RWPE2 (cell line): ENCODE data around the gene FAR2.

Source experiments
- ATAC-seq: fragments of 200-7000 bp; cut with Tn5 transposase; 3 replicates; pipeline ENCODE4 v1.9.1; 2021; ENCODE audit warnings: low read depth
- DNase-seq: peaks from one replicate; pipeline ENCODE4 v3.0.0-alpha.2; 2020; ENCODE audit warnings: low spot score
- H3K27ac ChIP-seq: fragments of 450-650 bp; 2 replicates; pipeline ENCODE4 v1.5.1; 2017; ENCODE audit warnings: mild to moderate bottlenecking; ENCODE audit not compliant: poor library complexity, severe bottlenecking
- H3K27me3 ChIP-seq: fragments of 250-450 bp; sonication (Bioruptor Pico); 2 replicates; pipeline ENCODE4 v1.5.1; 2021; ENCODE audit warnings: mild to moderate bottlenecking, moderate library complexity; ENCODE audit not compliant: insufficient read depth, poor library complexity, severe bottlenecking
- H3K36me3 ChIP-seq: fragments of 250-450 bp; sonication (Bioruptor Pico); 2 replicates; pipeline ENCODE4 v1.5.1; 2020; ENCODE audit warnings: low read depth, mild to moderate bottlenecking, moderate library complexity
- H3K4me1 ChIP-seq: fragments of 250-450 bp; sonication (Bioruptor Pico); 2 replicates; pipeline ENCODE4 v1.5.1; 2021; ENCODE audit warnings: mild to moderate bottlenecking, moderate library complexity; ENCODE audit not compliant: insufficient read depth, poor library complexity, severe bottlenecking
- H3K4me3 ChIP-seq: fragments of 250-450 bp; sonication (Bioruptor Pico); 2 replicates; pipeline ENCODE4 v1.5.1; 2021; ENCODE audit warnings: mild to moderate bottlenecking, moderate library complexity; ENCODE audit not compliant: severe bottlenecking
- H3K9me3 ChIP-seq: fragments of 250-450 bp; sonication (Bioruptor Pico); 2 replicates; pipeline ENCODE4 v1.5.1; 2021; ENCODE audit warnings: mild to moderate bottlenecking, moderate library complexity; ENCODE audit not compliant: severe bottlenecking
- CTCF ChIP-seq: fragments of 450-650 bp; IDR thresholded peaks from one replicate; pipeline ENCODE4 v1.5.1; 2017; ENCODE audit warnings: mild to moderate bottlenecking, moderate library complexity; ENCODE audit not compliant: poor library complexity, severe bottlenecking

The FAR2 gene

GRCh38 chr12:29216266-29216665, 67.2 kb downstream of the FAR2 start:
- Histone ChIP-seq H3K9me3 (no peaks in the 10 kb centered on the region), H3K36me3 (no peaks in the 10 kb centered on the region), H3K4me3 (no peak overlapping the region), H3K27ac (no peak overlapping the region), H3K27me3 (no peaks in the 10 kb centered on the region), H3K4me1 (no peaks in the 10 kb centered on the region)
- ATAC-seq (no peak), DNase-seq (no peak)
- TF ChIP-seq CTCF: no peak

DNA sequence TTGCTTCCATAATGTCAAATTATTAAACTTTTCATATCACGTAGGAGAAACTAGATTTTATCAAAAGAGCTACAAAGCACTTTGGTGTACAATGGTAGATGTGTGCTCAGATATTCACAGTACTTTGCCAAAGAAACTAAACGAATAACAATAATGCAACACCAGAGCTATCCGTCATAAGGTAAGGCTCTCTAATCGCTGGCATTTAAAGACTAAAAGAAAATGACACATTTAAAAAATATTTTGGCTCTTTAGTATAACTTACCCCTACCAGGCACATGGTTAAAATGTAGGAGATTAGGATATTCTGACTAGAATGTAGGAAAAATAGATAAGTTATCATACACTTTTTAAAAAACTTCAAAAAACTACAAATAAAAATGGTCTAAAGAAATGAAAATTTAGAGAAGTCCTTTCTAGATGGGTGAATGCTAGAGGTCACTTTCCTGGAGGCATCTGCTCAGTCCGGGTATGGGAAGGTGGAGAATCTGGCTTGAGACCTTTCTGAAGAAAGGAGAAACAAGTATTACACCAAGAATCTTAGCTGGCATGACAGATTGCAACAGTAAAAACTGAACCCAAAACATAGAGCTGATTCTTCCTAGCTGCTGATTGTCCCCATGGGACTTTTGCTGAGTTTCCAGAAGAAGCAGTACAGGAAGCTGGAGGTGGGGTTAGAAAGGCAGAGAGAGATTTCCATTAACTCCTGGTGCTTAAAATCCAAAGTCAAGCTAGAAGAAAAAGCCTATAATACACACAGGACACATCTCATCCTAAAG, 67.9 kb downstream of the FAR2 start:
- H3K4me1 ChIP-seq: no peaks in the 10 kb centered on the region
- no peak overlapping the region for H3K27ac ChIP-seq
- TF ChIP-seq CTCF: no peak
- no peak overlapping the region for H3K4me3 ChIP-seq
- H3K36me3 ChIP-seq: no peaks in the 10 kb centered on the region
- ATAC-seq: no peak
- no peak for DNase-seq
- H3K9me3 ChIP-seq: no peaks in the 10 kb centered on the region
- H3K27me3 ChIP-seq: no peaks in the 10 kb centered on the region

- no peak for TF ChIP-seq CTCF
- no peaks in the 10 kb centered on the region for H3K9me3 ChIP-seq
- no peaks in the 10 kb centered on the region for H3K4me1 ChIP-seq
- DNase-seq (no peak), ATAC-seq (no peak)
- H3K4me3 ChIP-seq: no peak overlapping the region
- H3K36me3 ChIP-seq: no peaks in the 10 kb centered on the region
- no peak overlapping the region for H3K27ac ChIP-seq
- H3K27me3 ChIP-seq: no peaks in the 10 kb centered on the region
Observed at GRCh38 chr12:29220632-29221336, 71.7 kb downstream of the FAR2 start.

- Histone ChIP-seq H3K27ac (no peak overlapping the region), H3K36me3 (no peaks in the 10 kb centered on the region), H3K4me3 (no peak overlapping the region), H3K9me3 (no peaks in the 10 kb centered on the region), H3K27me3 (no peaks in the 10 kb centered on the region), H3K4me1 (no peaks in the 10 kb centered on the region)
- DNase-seq: no peak
- no peak for TF ChIP-seq CTCF
- ATAC-seq: no peak
Observed at GRCh38 chr12:29222200-29222599, 73.1 kb downstream of the FAR2 start.

DNA sequence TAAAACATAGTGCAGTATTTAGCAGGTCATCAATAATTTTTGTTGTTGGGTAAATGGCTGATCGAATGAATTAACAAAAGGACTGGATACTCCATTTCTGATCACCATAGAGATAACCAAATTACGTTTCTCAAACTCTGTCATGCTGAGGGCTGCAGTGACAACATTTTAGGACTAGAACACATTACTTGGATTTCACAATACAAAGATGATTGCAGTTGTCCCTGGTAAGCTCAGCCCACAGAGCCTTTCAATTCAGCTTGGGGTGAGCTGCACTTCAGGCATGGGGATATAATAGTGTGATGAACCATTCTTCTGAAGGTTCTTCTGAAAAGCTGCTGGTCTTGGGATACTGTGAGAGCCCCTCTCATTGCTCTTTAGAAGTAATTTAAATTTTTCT, 74.3 kb downstream of the FAR2 start:
- DNase-seq (no peak), ATAC-seq (no peak)
- H3K27ac ChIP-seq: no peak overlapping the region
- TF ChIP-seq CTCF: no peak
- H3K9me3 ChIP-seq: no peaks in the 10 kb centered on the region
- H3K4me3 ChIP-seq: no peak overlapping the region
- H3K36me3 ChIP-seq: no peaks in the 10 kb centered on the region
- H3K4me1 ChIP-seq: no peaks in the 10 kb centered on the region
- no peaks in the 10 kb centered on the region for H3K27me3 ChIP-seq
